GM18508 (cell line): ENCODE results near the gene CCDC158.
A peak's percentile ranks its signal among the peaks of the same experiment; 100 is the strongest.

Experiments
- ATAC-seq: cut with Tn5 transposase; IDR thresholded peaks from one replicate; pipeline ENCODE4 v1.9.1; 2021; ENCODE audit warnings: moderate number of reproducible peaks; ENCODE audit not compliant: insufficient read depth, unreplicated experiment

The CCDC158 gene

GRCh38 chr4:76315267-76315918 lies 105.5 kb downstream of the CCDC158 start:
- ATAC-seq = no peak

- no peak for ATAC-seq
Measured at GRCh38 chr4:76313547-76313946, 107.4 kb downstream of the CCDC158 start.

GRCh38 chr4:76312457-76312856 lies 108.5 kb downstream of the CCDC158 start:
- ATAC-seq = no peak

- no peak for ATAC-seq
Measured at GRCh38 chr4:76311896-76312331, 109.0 kb downstream of the CCDC158 start.

GRCh38 chr4:76310683-76311082 lies 110.3 kb downstream of the CCDC158 start:
- no peak for ATAC-seq

GRCh38 chr4:76309939-76310550 lies 110.9 kb downstream of the CCDC158 start:
- ATAC-seq = no peak

- ATAC-seq = no peak
Measured at GRCh38 chr4:76308548-76308947, 112.4 kb downstream of the CCDC158 start.

- no peak for ATAC-seq
Measured at GRCh38 chr4:76307660-76308014, 113.3 kb downstream of the CCDC158 start.

- ATAC-seq = no peak
Measured at GRCh38 chr4:76306882-76307659, 113.9 kb downstream of the CCDC158 start.

GRCh38 chr4:76305971-76306881 lies 114.7 kb downstream of the CCDC158 start, which contains the start of gene STBD1:
STBD1 (plus strand) TSS chr4:76306733; CDS start chr4:76306770, 37 bp downstream.
- ATAC-seq = no peak

- ATAC-seq = no peak
Measured at GRCh38 chr4:76305033-76305687, 115.8 kb downstream of the CCDC158 start.

GRCh38 chr4:76302826-76303438 lies 118.0 kb downstream of the CCDC158 start:
- no peak for ATAC-seq

- no peak for ATAC-seq
Measured at GRCh38 chr4:76301775-76302162, 119.2 kb downstream of the CCDC158 start.

- ATAC-seq = peak; percentile 96
Measured at GRCh38 chr4:76301068-76301774, 119.7 kb downstream of the CCDC158 start.

- ATAC-seq = no peak
Measured at GRCh38 chr4:76300012-76300411, 120.9 kb downstream of the CCDC158 start.

- no peak for ATAC-seq
Measured at GRCh38 chr4:76298227-76298626, 122.7 kb downstream of the CCDC158 start.

GRCh38 chr4:76296286-76296820 lies 124.6 kb downstream of the CCDC158 start:
- ATAC-seq = no peak

GRCh38 chr4:76293772-76294171 lies 127.2 kb downstream of the CCDC158 start:
- no peak for ATAC-seq

- no peak for ATAC-seq
Measured at GRCh38 chr4:76292730-76293129, 128.2 kb downstream of the CCDC158 start.
